ENCODE measurements around the gene CHKA. TPM values are rescaled to one million over a fixed set of nuclear protein-coding genes. Genes with fewer than 3 reads are reported as not detected.

CHKA gene
- polyA plus RNA-seq, 1 of the 3 experiments (the other 2 are of a cell fraction) = 12.3 TPM

GRCh38 chr11:68019486-68019885 lies 101.7 kb downstream of the CHKA start:
- Histone ChIP-seq H3K36me3 (replicated peaks in 1 of 2; ENCODE audit: control insufficient read depth in 1 of 2, insufficient read depth in 2 of 2, low read length in 1 of 2) (no peaks in the 10 kb centered on the region), H3K27me3 (ENCODE audit: insufficient read depth) (no peaks in the 10 kb centered on the region), H3K9me2 (no peaks in the 10 kb centered on the region), H4K20me1 (ENCODE audit: insufficient read depth) (no peaks in the 10 kb centered on the region), H3K9ac (no peak overlapping the region), H3K79me2 (ENCODE audit: insufficient read depth) (no peaks in the 10 kb centered on the region), H3K27ac (ENCODE audit: low read depth in 2 of 2, low read length in 1 of 2) (no peak overlapping the region), H3K9me3 (no peaks in the 10 kb centered on the region), H3K4me3 (ENCODE audit: low read depth in 2 of 2, low read length in 1 of 2) (no peak overlapping the region), H3F3A (replicated peaks; ENCODE audit: insufficient read depth) (peaks cover 8% of the 10 kb centered on the region), H3K4me1 (ENCODE audit: control insufficient read depth in 1 of 2, insufficient read depth in 2 of 2, low read depth in 1 of 2, low read length in 1 of 2) (peaks cover 5 to 19% of the 10 kb centered on the region in 2 experiments; a peak in 3 of 4 replicates), H3K4me2 (no peak overlapping the region), H2AFZ (ENCODE audit: low read depth) (no peak overlapping the region)
- TF ChIP-seq GATA2 (CRISPR knock-in tag; IDR thresholded peaks at IDR 0.05) (no peak), ELF1 (IDR thresholded peaks at IDR 0.05) (no peak), RAD21 (IDR thresholded peaks at IDR 0.05; ENCODE audit: low read length) (no peak), ZBTB33 (IDR thresholded peaks at IDR 0.05; ENCODE audit: borderline replicate concordance, low read depth) (no peak)
- WGBS (ENCODE audit: low lambda C conversion rate) = no CpG with 5 or more reads among the region's 12 CpGs
- DNase-seq = no peak
- ChIA-PET POLR2A (no interaction called here), CTCF (interaction anchor here (1.1 to 1.4 kb wide), 2 partner anchors 11 to 83 kb away, joined by 3 read pairs; partner anchors contain the start of gene NDUFS8)

GRCh38 chr11:68018730-68019190 lies 102.4 kb downstream of the CHKA start:
- no peaks in the 10 kb centered on the region for H4K20me1 ChIP-seq (ENCODE audit: insufficient read depth)
- 94% methylated on average over 13 of the region's 18 CpGs for WGBS (ENCODE audit: low lambda C conversion rate)
- CTCF ChIA-PET = interaction anchor here (1.1 to 1.4 kb wide), 2 partner anchors 12 to 84 kb away, joined by 3 read pairs; partner anchors contain the start of gene NDUFS8
- no peaks in the 10 kb centered on the region for H3K27me3 ChIP-seq (ENCODE audit: insufficient read depth)
- peaks cover 3% of the 10 kb centered on the region for H3F3A ChIP-seq (replicated peaks; ENCODE audit: insufficient read depth)
- no peak overlapping the region for H3K9ac ChIP-seq
- no peak for TF ChIP-seq CHD2 (IDR thresholded peaks at IDR 0.05; ENCODE audit: low read length, partially characterized antibody)
- TF ChIP-seq FOXM1 (IDR thresholded peaks at IDR 0.05; ENCODE audit: low read depth) = no peak
- no peak for TF ChIP-seq GABPA (IDR thresholded peaks at IDR 0.05; ENCODE audit: low read depth)
- no peak overlapping the region for H3K27ac ChIP-seq (ENCODE audit: low read depth in 2 of 2, low read length in 1 of 2)
- H3K9me3 ChIP-seq = no peaks in the 10 kb centered on the region
- H2AFZ ChIP-seq (ENCODE audit: low read depth) = no peak overlapping the region
- no peaks in the 10 kb centered on the region for H3K79me2 ChIP-seq (ENCODE audit: insufficient read depth)
- H3K9me2 ChIP-seq = no peaks in the 10 kb centered on the region
- no peak overlapping the region for H3K4me3 ChIP-seq (ENCODE audit: low read depth in 2 of 2, low read length in 1 of 2)
- POLR2A ChIA-PET = no interaction called here
- no peak for DNase-seq
- H3K36me3 ChIP-seq (replicated peaks in 1 of 2; ENCODE audit: control insufficient read depth in 1 of 2, insufficient read depth in 2 of 2, low read length in 1 of 2) = no peaks in the 10 kb centered on the region
- no peak overlapping the region for H3K4me2 ChIP-seq
- peaks cover 12 to 24% of the 10 kb centered on the region in 2 experiments; a peak in 3 of 4 replicates for H3K4me1 ChIP-seq (ENCODE audit: control insufficient read depth in 1 of 2, insufficient read depth in 2 of 2, low read depth in 1 of 2, low read length in 1 of 2)

- H3K79me2 ChIP-seq (ENCODE audit: insufficient read depth) = no peaks in the 10 kb centered on the region
- no peaks in the 10 kb centered on the region for H3K36me3 ChIP-seq (replicated peaks in 1 of 2; ENCODE audit: control insufficient read depth in 1 of 2, insufficient read depth in 2 of 2, low read length in 1 of 2)
- H2AFZ ChIP-seq (ENCODE audit: low read depth) = no peak overlapping the region
- no peak for DNase-seq
- CTCF ChIA-PET = interaction anchor here (1.1 kb wide), 1 partner anchor 12 kb away, joined by 3 read pairs; the partner anchor contains the start of gene NDUFS8
- POLR2A ChIA-PET = no interaction called here
- no peaks in the 10 kb centered on the region for H3K27me3 ChIP-seq (ENCODE audit: insufficient read depth)
- 89% methylated on average over 24 of the region's 27 CpGs for WGBS (ENCODE audit: low lambda C conversion rate)
- H4K20me1 ChIP-seq (ENCODE audit: insufficient read depth) = no peaks in the 10 kb centered on the region
- peaks cover 8% of the 10 kb centered on the region for H3F3A ChIP-seq (replicated peaks; ENCODE audit: insufficient read depth)
- no peaks in the 10 kb centered on the region for H3K9me2 ChIP-seq
- H3K4me1 ChIP-seq (ENCODE audit: control insufficient read depth in 1 of 2, insufficient read depth in 2 of 2, low read depth in 1 of 2, low read length in 1 of 2) = peaks cover 17 to 26% of the 10 kb centered on the region in 2 experiments; a peak in 3 of 4 replicates
- no peak overlapping the region for H3K4me3 ChIP-seq (ENCODE audit: low read depth in 2 of 2, low read length in 1 of 2)
- no peak overlapping the region for H3K27ac ChIP-seq (ENCODE audit: low read depth in 2 of 2, low read length in 1 of 2)
- H3K9ac ChIP-seq = no peak overlapping the region
- H3K9me3 ChIP-seq = no peaks in the 10 kb centered on the region
- H3K4me2 ChIP-seq = no peak overlapping the region
- no peak for TF ChIP-seq SMC3 (IDR thresholded peaks at IDR 0.05; ENCODE audit: low read depth, low read length)
- no peak for TF ChIP-seq CHD2 (IDR thresholded peaks at IDR 0.05; ENCODE audit: low read length, partially characterized antibody)
- TF ChIP-seq USF1 (IDR thresholded peaks at IDR 0.05; ENCODE audit: borderline replicate concordance, low read depth) = no peak
Observed at GRCh38 chr11:68017980-68018729, 103.0 kb downstream of the CHKA start.

All from SK-N-SH (cell line).